SH-SY5Y (cell line): ENCODE measurements around the gene AANAT.

Source experiments
- GATA2 ChIP-seq: IDR thresholded peaks from 2 replicates; pipeline ENCODE4 v1.6.1; 2011; ENCODE audit warnings: mild to moderate bottlenecking, low read depth, low read length
- GATA3 ChIP-seq: IDR thresholded peaks from 2 replicates; pipeline ENCODE4 v1.6.1; 2011; ENCODE audit warnings: low read depth, mild to moderate bottlenecking, low read length, moderate library complexity

- no peak for TF ChIP-seq GATA2
- no peak for TF ChIP-seq GATA3
Measured at GRCh38 chr17:76444518-76445311, 22.7 kb upstream of the AANAT start.
